HepG2 (cell line): ENCODE data around the gene DNAJB12. TPM values are rescaled to one million over a fixed set of nuclear protein-coding genes. Genes with fewer than 3 reads are reported as not detected.

Source experiments
- ATAC-seq: fragments of 200-7000 bp; cut with Tn5 transposase; 3 replicates; pipeline ENCODE4 v1.9.1; 2020; ENCODE audit warnings: mild to moderate bottlenecking, moderate library complexity
- BruUV-seq: library from RNA; stranded (reverse); fragments of 400-500 nt; replicated peaks from 2 replicates; lab custom pipeline; 2021; lab: Mats Ljungman, UMichigan
- CTCF ChIA-PET: fragments of 300-600 bp; formaldehyde crosslinking; extraction: SDS; loops from one replicate; lab custom pipeline; 2021; ENCODE audit warnings: low total read pairs, inconsistent platforms, low intra/inter-chr PET ratio; lab: Yijun Ruan, JAX
- POLR2A ChIA-PET: fragments of 350-600 bp; sonication (Branson Sonifier 250); formaldehyde crosslinking; loops from one replicate; lab custom pipeline; 2020; ENCODE audit warnings: antibody characterized with exemption, inconsistent platforms; lab: Yijun Ruan, JAX
- DNase-seq: peaks from one replicate; pipeline ENCODE4 v3.0.0-alpha.2; 2015; ENCODE audit warnings: low spot score
- FAIRE-seq: peaks from 3 replicates; lab custom pipeline; 2011; peaks lifted over from hg19 to GRCh38; lab: Jason Lieb, UNC
- H2AFZ ChIP-seq: one replicate; pipeline ENCODE4 v1.6.1; 2011; ENCODE audit warnings: low read length, inconsistent platforms
- H3K27ac ChIP-seq: fragments of 300-600 bp; 3 replicates; pipeline ENCODE4 v1.8.0; 2011; ENCODE audit warnings: mixed run types, mild to moderate bottlenecking, mixed read lengths, low read length, inconsistent platforms; ENCODE audit not compliant: insufficient read depth; ENCODE audit errors: extremely low read length
- H3K27me3 ChIP-seq, 2 experiments: fragments of 200-600 bp in 1 of 2; 2 replicates in 1 of 2; 3 replicates in 1 of 2; pipeline versions ENCODE4 v1.6.0 to v1.8.0; 2011; ENCODE audit warnings: low read length in 2 of 2, mild to moderate bottlenecking in 2 of 2, moderate library complexity in 2 of 2, inconsistent platforms in 1 of 2; ENCODE audit not compliant: insufficient read depth in 2 of 2, control insufficient read depth in 1 of 2
- H3K36me3 ChIP-seq, 2 experiments: fragments of 200-600 bp in 1 of 2; replicated peaks in 1 of 2; 2 replicates in 1 of 2; 3 replicates in 1 of 2; pipeline versions ENCODE4 v1.5.1 to v1.8.0; 2011; ENCODE audit warnings: low read length in 2 of 2, inconsistent platforms in 1 of 2; ENCODE audit not compliant: insufficient read depth in 2 of 2, control insufficient read depth in 1 of 2
- H3K4me1 ChIP-seq: 2 replicates; pipeline ENCODE4 v1.5.1; 2012; ENCODE audit warnings: low read length, inconsistent platforms; ENCODE audit not compliant: insufficient read depth
- H3K4me2 ChIP-seq: 2 replicates; pipeline ENCODE4 v1.6.0; 2011; ENCODE audit warnings: low read depth, low read length, inconsistent platforms
- H3K4me3 ChIP-seq, 3 experiments: fragments of 200-600 bp in 1 of 3; sonication (generic), shearing (Covaris generic) in 1 of 3; replicated peaks in 1 of 3; 2 replicates each; pipeline ENCODE4 v1.5.1; 2011 to 2016; ENCODE audit warnings: low read length in 3 of 3, inconsistent platforms in 2 of 3, low read depth in 2 of 3, mild to moderate bottlenecking in 2 of 3, control low read depth in 1 of 3, mixed read lengths in 1 of 3; ENCODE audit not compliant: insufficient read depth in 1 of 3
- H3K79me2 ChIP-seq: one replicate; pipeline ENCODE4 v1.6.1; 2011; ENCODE audit warnings: low read length, inconsistent platforms; ENCODE audit not compliant: insufficient read depth
- H3K9ac ChIP-seq: 2 replicates; pipeline ENCODE4 v1.6.0; 2011; ENCODE audit warnings: mild to moderate bottlenecking, low read depth, low read length, inconsistent platforms; ENCODE audit not compliant: insufficient read depth
- H3K9me3 ChIP-seq: 2 replicates; pipeline ENCODE4 v1.5.1; 2012; ENCODE audit warnings: mild to moderate bottlenecking, low read length
- H4K20me1 ChIP-seq: 2 replicates; pipeline ENCODE4 v1.6.0; 2011; ENCODE audit warnings: inconsistent platforms, mild to moderate bottlenecking, low read length, moderate library complexity; ENCODE audit not compliant: insufficient read depth
- FOSL2 ChIP-seq: sonication (generic); formaldehyde crosslinking; IDR thresholded peaks from 2 replicates; pipeline ENCODE4 v1.4.0; 2020; ENCODE audit warnings: missing genetic modification reagents
- KAT8 ChIP-seq: IDR thresholded peaks from 2 replicates; pipeline ENCODE4 v1.6.1; 2016; ENCODE audit warnings: missing genetic modification reagents, missing compliant biosample characterization
- KLF16 ChIP-seq, 2 experiments: sonication (generic) in 1 of 2; formaldehyde crosslinking in 1 of 2; IDR thresholded peaks; 2 replicates each; pipeline versions ENCODE4 v1.6.1 to v1.8.0; 2016 to 2023; ENCODE audit warnings: missing genetic modification reagents in 2 of 2, missing compliant biosample characterization in 1 of 2
- POLR2A ChIP-seq, 2 experiments: IDR thresholded peaks; 2 replicates each; pipeline ENCODE4 v1.6.1; 2011; ENCODE audit warnings: low read depth in 2 of 2, low read length in 2 of 2, mild to moderate bottlenecking in 1 of 2, moderate library complexity in 1 of 2; ENCODE audit not compliant: insufficient read depth in 1 of 2
- SALL1 ChIP-seq: sonication (generic); formaldehyde crosslinking; IDR thresholded peaks from 2 replicates; pipeline ENCODE4 v1.8.0; 2022; ENCODE audit warnings: mild to moderate bottlenecking, missing genetic modification reagents
- SAP130 ChIP-seq: IDR thresholded peaks from 2 replicates; pipeline ENCODE4 v1.6.1; 2016; ENCODE audit warnings: low read depth
- TARDBP ChIP-seq: sonication (generic); formaldehyde crosslinking; IDR thresholded peaks from 2 replicates; pipeline ENCODE4 v1.8.0; 2022; ENCODE audit warnings: mild to moderate bottlenecking, missing genetic modification reagents
- ZNF10 ChIP-seq: sonication (generic); formaldehyde crosslinking; IDR thresholded peaks from 2 replicates; pipeline ENCODE4 v1.4.0; 2020; ENCODE audit warnings: mild to moderate bottlenecking, low read depth, missing genetic modification reagents, borderline replicate concordance
- ZNF160 ChIP-seq: sonication (generic); formaldehyde crosslinking; IDR thresholded peaks from 2 replicates; pipeline ENCODE4 v1.8.0; 2022; ENCODE audit warnings: mild to moderate bottlenecking, inconsistent platforms, missing genetic modification reagents
- ZNF446 ChIP-seq: sonication (generic); formaldehyde crosslinking; IDR thresholded peaks from 2 replicates; pipeline ENCODE4 v1.5.0; 2020; ENCODE audit warnings: mild to moderate bottlenecking, missing genetic modification reagents
- WGBS: methylation state at CpG from one replicate; pipeline ENCODE4 v1.1.6; 2017; ENCODE audit warnings: low lambda C conversion rate; 5-methylcytosine and 5-hydroxymethylcytosine counted together
- in situ Hi-C: cut with HindIII; loops from 2 replicates; pipeline ENCODE4 v1.10.0; 2017; ENCODE audit warnings: low pct_unique_long_range_greater_than_20kb; ENCODE audit not compliant: extremely low pct_ligation_motif_present
- intact Hi-C: fragments of 100-400 bp; cut with micrococcal nuclease; formaldehyde crosslinking; loops from one replicate; pipeline ENCODE4 v1.10.0; 2022; ENCODE audit not compliant: unreplicated experiment
- polyA plus RNA-seq, 8 experiments: library from polyadenylated mRNA; depleted of rRNA in 3 of 8; stranded (reverse) in 7 of 8; unstranded in 1 of 8; fragments of >200 nt; fragmentation: Illumina TruSeq in 4 of 8; extraction: Trizol in 4 of 8; gene quantifications; 2 replicates each; pipeline versions ENCODE4 v1.2.1 to v1.2.3, GENCODE V29; 2011 to 2016; ENCODE audit warnings: low read depth in 4 of 8, missing spikeins in 1 of 8, mixed read lengths in 1 of 8; ENCODE audit not compliant: insufficient read depth in 1 of 8
- total RNA-seq, 5 experiments: library from RNA; depleted of rRNA; stranded (reverse); fragments of >200 nt; fragmentation: Illumina TruSeq; extraction: Trizol; gene quantifications; 2 replicates each; pipeline ENCODE4 v1.2.3, GENCODE V29; 2016; ENCODE audit warnings: low read depth in 1 of 5
- TF ChIP-seq, protein P1 (sequence below): sonication (generic); formaldehyde crosslinking; IDR thresholded peaks from 2 replicates; pipeline ENCODE4 v1.8.1; 2022; ENCODE audit warnings: mild to moderate bottlenecking, missing genetic modification reagents
- TF ChIP-seq, protein P2 (sequence below): sonication (generic); formaldehyde crosslinking; IDR thresholded peaks from 2 replicates; pipeline ENCODE4 v1.4.0; 2020; ENCODE audit warnings: missing genetic modification reagents

DNAJB12 gene
- total and polyA plus RNA-seq, 2 of the 13 experiments (the other 11 are each of a cell fraction or from before 2014, with no cell fraction given), result 10.8 to 18.2 TPM

DNA sequence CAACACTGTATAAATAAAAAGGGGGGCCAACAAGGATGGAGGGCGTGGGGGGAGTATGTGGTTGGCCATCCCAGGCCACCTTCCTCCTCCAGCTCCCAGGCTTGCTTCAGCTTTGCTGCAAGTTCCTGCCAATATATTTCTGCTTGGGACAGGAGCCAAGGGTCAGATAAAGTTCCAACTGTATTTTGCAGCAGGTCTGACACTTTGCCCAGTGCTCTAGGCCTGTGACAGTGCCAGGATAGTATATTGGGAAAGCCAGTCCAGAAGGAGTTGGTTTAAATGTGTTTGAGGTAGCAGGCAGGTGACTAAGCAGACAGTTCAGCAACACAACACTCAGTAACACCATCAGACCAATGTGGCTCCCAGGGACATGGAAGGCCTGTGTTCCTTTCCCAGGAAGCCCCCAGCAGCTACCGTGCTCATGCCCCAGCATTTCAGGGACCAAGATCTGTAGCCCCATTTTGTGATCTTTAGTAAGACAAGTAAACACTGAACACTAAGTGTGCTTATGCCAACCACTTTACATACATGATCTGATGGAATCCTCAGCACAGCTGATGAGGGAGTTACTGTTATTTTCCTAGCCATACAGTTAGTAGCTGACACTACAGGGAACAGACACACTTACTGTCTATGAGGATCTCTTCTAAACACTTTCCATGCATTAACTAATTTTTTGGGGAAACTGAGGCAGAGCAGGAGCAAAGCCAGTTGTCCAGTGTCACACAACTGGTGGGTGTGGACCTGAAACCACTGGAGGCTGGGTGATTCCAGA lies 38.9 kb downstream of the DNAJB12 start:
- BruUV-seq, result no TSS peak
- Histone ChIP-seq H3K9me3 (no peaks in the 10 kb centered on the region), H3K36me3 (no peaks in the 10 kb centered on the region), H3K27ac (peak overlapping the region; percentile 5), H4K20me1 (no peaks in the 10 kb centered on the region), H3K9ac (no peak overlapping the region), H3K79me2 (no peaks in the 10 kb centered on the region), H3K4me2 (peak overlapping the region; percentile 33), H3K27me3 (no peaks in the 10 kb centered on the region), H3K4me1 (peaks cover 74% of the 10 kb centered on the region), H3K4me3 (no peak overlapping the region), H2AFZ (no peak overlapping the region)
- ChIA-PET POLR2A (interaction anchor here (1.0 to 8.1 kb wide), 5 partner anchors 9 to 61 kb away, joined by 4 to 168 read pairs (median 6); partner anchors contain the start of gene DDIT4), CTCF (no interaction called here)
- in situ Hi-C loops (no loop called here), intact Hi-C loops (no loop called here)
- peak; percentile 7; the same call in 1 of the 2 replicates for TF ChIP-seq FOSL2 (CRISPR knock-in tag)
- 0 out of 2 replicates have a peak, but pooled peaks have one; percentile 13 for TF ChIP-seq SAP130 (CRISPR knock-in tag)
- no peak for TF ChIP-seq POLR2A (IDR thresholded peaks at IDR 0.05; ENCODE audit: insufficient read depth in 1 of 2, low read depth in 2 of 2, low read length in 2 of 2)
- TF ChIP-seq SALL1 (CRISPR knock-in tag), result 0 out of 2 replicates have a peak, but pooled peaks have one; percentile 25
- WGBS, result 0% methylated on average over 1 of the region's 2 CpGs
- peak; percentile 12 for FAIRE-seq
- no peak for DNase-seq
- ATAC-seq, result no peak

DNA sequence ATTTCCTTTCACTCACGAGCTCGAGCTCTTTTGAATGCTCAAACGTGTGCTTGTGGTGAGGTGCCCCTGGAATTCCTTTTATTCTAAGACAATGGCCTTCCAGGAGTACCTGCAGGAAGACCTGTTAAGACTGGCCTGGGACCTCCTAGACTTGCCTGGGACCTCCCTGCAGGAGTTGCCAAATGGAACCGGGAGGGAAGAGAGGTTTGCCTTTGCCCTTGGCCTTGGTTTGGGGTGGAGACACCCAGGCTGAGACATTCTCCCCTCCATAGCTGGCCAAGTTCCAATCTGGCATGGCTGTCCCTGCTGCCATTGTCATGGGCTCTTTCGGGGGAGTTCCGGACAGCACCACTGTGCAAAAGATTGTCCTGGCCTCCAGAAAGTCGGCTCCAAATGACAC lies 39.7 kb downstream of the DNAJB12 start:
- ChIA-PET CTCF (no interaction called here), POLR2A (interaction anchor here (3.2 to 8.1 kb wide), 2 partner anchors 9 to 40 kb away, joined by 45 to 168 read pairs; partner anchors contain the start of gene DDIT4)
- DNase-seq, result no peak
- intact Hi-C loops (no loop called here), in situ Hi-C loops (no loop called here)
- no TSS peak for BruUV-seq
- H3K4me3 ChIP-seq, result no peak overlapping the region
- H3K79me2 ChIP-seq, result no peaks in the 10 kb centered on the region
- H3K9me3 ChIP-seq, result no peaks in the 10 kb centered on the region
- H3K36me3 ChIP-seq, result no peaks in the 10 kb centered on the region
- H2AFZ ChIP-seq, result no peak overlapping the region
- H3K27ac ChIP-seq, result no peak overlapping the region
- no peaks in the 10 kb centered on the region for H4K20me1 ChIP-seq
- no peaks in the 10 kb centered on the region for H3K27me3 ChIP-seq
- H3K4me1 ChIP-seq, result peaks cover 74% of the 10 kb centered on the region
- H3K4me2 ChIP-seq, result peak overlapping the region; percentile 33
- 27% methylated on average over 7 of the region's 7 CpGs for WGBS
- no peak for FAIRE-seq
- H3K9ac ChIP-seq, result no peak overlapping the region
- ATAC-seq, result no peak
- TF ChIP-seq ZNF160 (CRISPR knock-in tag) (no peak), TARDBP (CRISPR knock-in tag) (no peak), KLF16 (CRISPR knock-in tag; IDR thresholded peaks at IDR 0.05) (no peak), ZNF446 (CRISPR knock-in tag) (no peak), KAT8 (CRISPR knock-in tag) (no peak), ZNF10 (no peak)
- TF ChIP-seq, protein P1, sequence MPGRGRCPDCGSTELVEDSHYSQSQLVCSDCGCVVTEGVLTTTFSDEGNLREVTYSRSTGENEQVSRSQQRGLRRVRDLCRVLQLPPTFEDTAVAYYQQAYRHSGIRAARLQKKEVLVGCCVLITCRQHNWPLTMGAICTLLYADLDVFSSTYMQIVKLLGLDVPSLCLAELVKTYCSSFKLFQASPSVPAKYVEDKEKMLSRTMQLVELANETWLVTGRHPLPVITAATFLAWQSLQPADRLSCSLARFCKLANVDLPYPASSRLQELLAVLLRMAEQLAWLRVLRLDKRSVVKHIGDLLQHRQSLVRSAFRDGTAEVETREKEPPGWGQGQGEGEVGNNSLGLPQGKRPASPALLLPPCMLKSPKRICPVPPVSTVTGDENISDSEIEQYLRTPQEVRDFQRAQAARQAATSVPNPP (CRISPR knock-in tag), result no peak
- TF ChIP-seq, protein P2, sequence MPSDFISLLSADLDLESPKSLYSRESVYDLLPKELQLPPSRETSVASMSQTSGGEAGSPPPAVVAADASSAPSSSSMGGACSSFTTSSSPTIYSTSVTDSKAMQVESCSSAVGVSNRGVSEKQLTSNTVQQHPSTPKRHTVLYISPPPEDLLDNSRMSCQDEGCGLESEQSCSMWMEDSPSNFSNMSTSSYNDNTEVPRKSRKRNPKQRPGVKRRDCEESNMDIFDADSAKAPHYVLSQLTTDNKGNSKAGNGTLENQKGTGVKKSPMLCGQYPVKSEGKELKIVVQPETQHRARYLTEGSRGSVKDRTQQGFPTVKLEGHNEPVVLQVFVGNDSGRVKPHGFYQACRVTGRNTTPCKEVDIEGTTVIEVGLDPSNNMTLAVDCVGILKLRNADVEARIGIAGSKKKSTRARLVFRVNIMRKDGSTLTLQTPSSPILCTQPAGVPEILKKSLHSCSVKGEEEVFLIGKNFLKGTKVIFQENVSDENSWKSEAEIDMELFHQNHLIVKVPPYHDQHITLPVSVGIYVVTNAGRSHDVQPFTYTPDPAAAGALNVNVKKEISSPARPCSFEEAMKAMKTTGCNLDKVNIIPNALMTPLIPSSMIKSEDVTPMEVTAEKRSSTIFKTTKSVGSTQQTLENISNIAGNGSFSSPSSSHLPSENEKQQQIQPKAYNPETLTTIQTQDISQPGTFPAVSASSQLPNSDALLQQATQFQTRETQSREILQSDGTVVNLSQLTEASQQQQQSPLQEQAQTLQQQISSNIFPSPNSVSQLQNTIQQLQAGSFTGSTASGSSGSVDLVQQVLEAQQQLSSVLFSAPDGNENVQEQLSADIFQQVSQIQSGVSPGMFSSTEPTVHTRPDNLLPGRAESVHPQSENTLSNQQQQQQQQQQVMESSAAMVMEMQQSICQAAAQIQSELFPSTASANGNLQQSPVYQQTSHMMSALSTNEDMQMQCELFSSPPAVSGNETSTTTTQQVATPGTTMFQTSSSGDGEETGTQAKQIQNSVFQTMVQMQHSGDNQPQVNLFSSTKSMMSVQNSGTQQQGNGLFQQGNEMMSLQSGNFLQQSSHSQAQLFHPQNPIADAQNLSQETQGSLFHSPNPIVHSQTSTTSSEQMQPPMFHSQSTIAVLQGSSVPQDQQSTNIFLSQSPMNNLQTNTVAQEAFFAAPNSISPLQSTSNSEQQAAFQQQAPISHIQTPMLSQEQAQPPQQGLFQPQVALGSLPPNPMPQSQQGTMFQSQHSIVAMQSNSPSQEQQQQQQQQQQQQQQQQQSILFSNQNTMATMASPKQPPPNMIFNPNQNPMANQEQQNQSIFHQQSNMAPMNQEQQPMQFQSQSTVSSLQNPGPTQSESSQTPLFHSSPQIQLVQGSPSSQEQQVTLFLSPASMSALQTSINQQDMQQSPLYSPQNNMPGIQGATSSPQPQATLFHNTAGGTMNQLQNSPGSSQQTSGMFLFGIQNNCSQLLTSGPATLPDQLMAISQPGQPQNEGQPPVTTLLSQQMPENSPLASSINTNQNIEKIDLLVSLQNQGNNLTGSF (CRISPR knock-in tag), result no peak
